Psoas muscle (tissue), 8 donors: ENCODE measurements around the gene GRHL3. TPM values are rescaled to one million over a fixed set of nuclear protein-coding genes. Genes with fewer than 3 reads are reported as not detected.

Experiments used
- ATAC-seq, 4 donors: fragments of 200-7000 bp; cut with Tn5 transposase; one replicate each; pipeline ENCODE4 v1.9.1; 2020; ENCODE audit warnings: moderate library complexity in 3 of 4, mild to moderate bottlenecking in 2 of 4
- DNase-seq, 2 donors: peaks; one replicate each; pipeline ENCODE4 v3.0.0-alpha.2; 2020
- H3K27ac ChIP-seq: fragments of 200-600 bp; one replicate; pipeline ENCODE4 v1.8.0; 2022
- H3K27me3 ChIP-seq, 3 donors: fragments of 200-600 bp in 1 of 3; one replicate each; pipeline versions ENCODE4 v1.6.1 to v1.8.0; 2013 to 2022; ENCODE audit warnings: low read length in 2 of 3, mild to moderate bottlenecking in 2 of 3, moderate library complexity in 1 of 3; ENCODE audit not compliant: insufficient read depth in 3 of 3
- H3K36me3 ChIP-seq, 2 donors: fragments of 200-600 bp in 1 of 2; one replicate each; pipeline versions ENCODE4 v1.6.1 to v1.8.0; 2013 to 2022; ENCODE audit warnings: low read depth in 1 of 2, mild to moderate bottlenecking in 1 of 2, moderate library complexity in 1 of 2; ENCODE audit not compliant: insufficient read depth in 1 of 2
- H3K4me1 ChIP-seq: fragments of 200-600 bp; one replicate; pipeline ENCODE4 v1.8.0; 2022
- H3K4me3 ChIP-seq: fragments of 200-600 bp; one replicate; pipeline ENCODE4 v1.8.0; 2022; ENCODE audit warnings: mild to moderate bottlenecking
- H3K9me3 ChIP-seq: fragments of 200-600 bp; one replicate; pipeline ENCODE4 v1.8.0; 2022
- WGBS, 3 donors: extraction: QIAGEN DNeasy Blood & Tissue Kit; methylation state at CpG; one replicate each; pipeline versions ENCODE4 v1.1.6 to v1.1.7; 2013; 5-methylcytosine and 5-hydroxymethylcytosine counted together
- intact Hi-C, 2 donors: fragments of 100-400 bp; cut with DNase I; formaldehyde crosslinking; loops; one replicate each; pipeline versions ENCODE4 v1.11.0 to v1.14.2; 2022
- polyA plus RNA-seq, 3 donors: library from polyadenylated mRNA; stranded (reverse); fragments of 200-250 nt; gene quantifications; one replicate each; pipeline ENCODE4 v1.2.3, GENCODE V29; 2013
- total RNA-seq, 4 donors: library from RNA; stranded (reverse); fragmentation: NEBNext Ultra II Directional in 2 of 4; extraction: Animal tissue kit (Norgen Biotek cat#: 25700) in 2 of 4; gene quantifications; one replicate each; pipeline versions ENCODE4 v1.2.1 to v1.2.4, GENCODE V29; 2021 to 2023
- TF ChIP-seq, protein P1 (sequence below): fragments of 200-600 bp; IDR thresholded peaks from one replicate; pipeline ENCODE4 v1.8.0; 2022; ENCODE audit warnings: antibody characterized with exemption
- donor health status: healthy with polysubstance abuse.
- donor health status: DM: no; HTN: no; CAD: no; lungs with moderate emphysema.
- donor health status: Bipolar disorder and iron deficiency.
- donor health status: healthy.
- donor health status: DM: yes; HTN: yes; CAD: no.
- donor health status: DM: no; HTN: no; CAD: no.
- donor health status: DM: no; HTN: no; CAD: no.
- donor health status: DM: yes; HTN: yes; CAD: no.

Gene GRHL3
- total and polyA plus RNA-seq, 7 donors = 0.08 to 0.30 TPM; not detected in 5

DNA sequence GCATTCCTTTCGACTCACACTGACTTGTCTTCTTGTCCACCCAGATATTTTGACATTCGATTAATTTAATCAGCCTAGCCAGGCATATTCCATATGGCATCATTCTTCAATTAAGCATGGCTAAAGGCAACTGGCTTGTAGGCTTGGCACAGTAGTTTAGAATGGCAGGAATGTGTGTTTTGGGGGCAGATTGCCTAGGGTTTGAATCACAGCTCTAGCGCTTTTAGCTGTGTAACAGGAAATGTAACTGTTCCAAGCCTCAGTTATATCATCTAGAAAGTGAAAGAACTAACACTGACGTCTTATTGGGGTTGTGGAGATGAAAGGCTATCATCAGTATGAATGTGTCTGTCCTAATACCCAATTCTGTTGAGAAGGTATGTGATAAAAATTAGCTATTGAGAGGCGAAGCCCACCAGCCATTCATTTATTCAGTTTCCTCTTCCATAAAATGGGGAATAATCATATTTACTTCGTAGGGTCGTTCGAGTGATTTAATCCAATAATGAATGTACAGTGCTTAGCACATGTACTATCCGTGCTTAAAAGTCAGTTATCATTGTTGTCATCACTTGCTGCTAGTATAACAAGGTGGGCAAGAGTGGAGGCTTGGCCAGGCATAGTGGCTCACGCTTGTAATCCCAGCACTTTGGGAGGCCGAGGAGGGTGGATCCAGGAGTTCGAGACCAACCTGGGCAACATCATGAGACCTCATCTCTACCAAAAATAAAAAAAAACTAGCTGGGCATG is 41.6 kb upstream of the GRHL3 start:
- no peak overlapping the region for H3K27ac ChIP-seq
- H3K27me3 ChIP-seq = peaks cover 0 to 26% (median 0%) of the 10 kb centered on the region in 3 donors
- 40 to 47% (median 43%) methylated on average over 12 of the region's 12 CpGs for WGBS, 3 donors
- no peaks in the 10 kb centered on the region for H3K36me3 ChIP-seq
- TF ChIP-seq, protein P1, sequence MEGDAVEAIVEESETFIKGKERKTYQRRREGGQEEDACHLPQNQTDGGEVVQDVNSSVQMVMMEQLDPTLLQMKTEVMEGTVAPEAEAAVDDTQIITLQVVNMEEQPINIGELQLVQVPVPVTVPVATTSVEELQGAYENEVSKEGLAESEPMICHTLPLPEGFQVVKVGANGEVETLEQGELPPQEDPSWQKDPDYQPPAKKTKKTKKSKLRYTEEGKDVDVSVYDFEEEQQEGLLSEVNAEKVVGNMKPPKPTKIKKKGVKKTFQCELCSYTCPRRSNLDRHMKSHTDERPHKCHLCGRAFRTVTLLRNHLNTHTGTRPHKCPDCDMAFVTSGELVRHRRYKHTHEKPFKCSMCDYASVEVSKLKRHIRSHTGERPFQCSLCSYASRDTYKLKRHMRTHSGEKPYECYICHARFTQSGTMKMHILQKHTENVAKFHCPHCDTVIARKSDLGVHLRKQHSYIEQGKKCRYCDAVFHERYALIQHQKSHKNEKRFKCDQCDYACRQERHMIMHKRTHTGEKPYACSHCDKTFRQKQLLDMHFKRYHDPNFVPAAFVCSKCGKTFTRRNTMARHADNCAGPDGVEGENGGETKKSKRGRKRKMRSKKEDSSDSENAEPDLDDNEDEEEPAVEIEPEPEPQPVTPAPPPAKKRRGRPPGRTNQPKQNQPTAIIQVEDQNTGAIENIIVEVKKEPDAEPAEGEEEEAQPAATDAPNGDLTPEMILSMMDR = no peak
- intact Hi-C loops = no loop called here
- no peaks in the 10 kb centered on the region for H3K9me3 ChIP-seq
- no peaks in the 10 kb centered on the region for H3K4me1 ChIP-seq
- ATAC-seq (no peak), DNase-seq (no peak)
- no peak overlapping the region for H3K4me3 ChIP-seq

DNA sequence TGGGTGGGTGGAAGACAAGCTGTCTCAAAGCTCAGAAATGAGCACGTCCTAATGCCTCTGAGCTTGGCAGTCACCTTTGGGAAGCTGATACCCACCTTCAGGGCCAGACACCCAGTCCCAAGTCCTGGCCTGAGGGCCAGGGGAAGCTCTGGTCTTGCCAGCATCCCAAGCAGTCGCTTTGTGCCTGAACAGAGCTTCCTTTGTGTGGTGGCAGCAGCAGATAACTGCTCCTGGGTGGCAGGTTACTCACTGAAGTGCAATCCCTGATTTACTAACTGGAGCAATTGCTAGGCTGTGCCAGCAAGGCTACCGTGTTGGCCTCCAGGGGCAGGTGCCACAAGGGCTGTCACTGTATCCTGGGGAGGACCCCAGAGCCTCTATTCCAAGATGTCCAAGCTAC is 40.4 kb upstream of the GRHL3 start:
- Histone ChIP-seq H3K27me3 (peaks cover 0 to 20% (median 0%) of the 10 kb centered on the region in 3 donors), H3K27ac (no peak overlapping the region), H3K36me3 (no peaks in the 10 kb centered on the region), H3K4me3 (no peak overlapping the region), H3K4me1 (no peaks in the 10 kb centered on the region), H3K9me3 (no peaks in the 10 kb centered on the region)
- TF ChIP-seq, protein P1 = no peak
- 22 to 44% (median 27%) methylated on average over 3 of the region's 3 CpGs for WGBS, 3 donors
- DNase-seq (no peak), ATAC-seq (no peak)
- intact Hi-C loops = no loop called here

DNA sequence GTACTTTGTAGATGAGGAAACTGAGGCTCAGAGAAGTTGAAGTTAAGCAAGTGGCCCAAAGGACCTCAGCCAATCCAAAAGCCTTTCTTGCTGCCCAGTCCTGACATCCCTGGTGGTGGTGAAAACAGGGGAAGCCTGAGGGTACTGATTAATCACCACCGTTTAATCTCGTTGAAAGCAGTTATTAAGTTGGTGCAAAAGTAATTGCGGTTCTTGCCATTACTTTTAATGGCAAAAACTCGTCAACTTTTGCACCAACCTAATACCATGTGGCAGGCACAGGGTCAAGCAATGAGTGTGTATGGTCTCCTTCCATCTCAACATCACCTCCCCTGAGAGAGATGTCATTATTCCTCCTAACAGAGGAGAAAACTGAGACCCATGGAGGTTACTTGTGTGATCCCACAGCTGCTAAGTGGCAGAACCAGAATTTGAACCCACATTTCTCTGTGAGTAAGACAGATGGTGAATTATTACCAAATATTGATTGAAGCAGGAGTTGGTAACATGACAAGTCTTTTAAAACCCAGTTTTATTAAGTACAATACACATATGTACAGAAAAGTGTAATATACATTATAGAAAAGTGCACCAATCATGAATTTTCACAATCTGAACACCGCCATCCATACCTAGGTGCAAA is 39.4 kb upstream of the GRHL3 start:
- intact Hi-C loops = no loop called here
- Histone ChIP-seq H3K36me3 (no peaks in the 10 kb centered on the region), H3K27me3 (peaks cover 0 to 17% (median 0%) of the 10 kb centered on the region in 3 donors), H3K4me3 (no peak overlapping the region), H3K4me1 (no peaks in the 10 kb centered on the region), H3K27ac (no peak overlapping the region), H3K9me3 (no peaks in the 10 kb centered on the region)
- TF ChIP-seq, protein P1 = no peak
- no peak for DNase-seq
- WGBS, 3 donors = 69 to 75% (median 70%) methylated on average over 5 of the region's 5 CpGs
- ATAC-seq = no peak

DNA sequence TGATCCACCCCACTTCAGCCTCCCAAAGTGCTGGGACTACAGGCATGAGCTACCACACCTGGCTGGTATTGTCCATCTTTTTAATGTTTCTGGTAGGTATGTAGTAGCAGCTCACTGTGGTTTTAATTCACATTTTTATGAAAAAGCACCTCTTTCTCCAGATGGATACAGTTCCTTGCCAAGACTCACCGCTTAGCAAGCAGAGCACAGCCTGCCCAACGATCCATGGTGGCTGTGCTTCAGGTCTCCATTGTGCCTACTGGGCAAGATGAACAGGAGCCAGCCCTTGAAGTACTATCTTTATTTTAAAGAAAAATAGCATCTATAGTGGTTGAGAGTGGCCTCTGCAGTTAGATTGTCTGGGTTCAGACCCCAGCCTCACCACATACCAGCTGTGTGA is 37.6 kb upstream of the GRHL3 start:
- intact Hi-C loops = no loop called here
- H3K9me3 ChIP-seq = no peaks in the 10 kb centered on the region
- peaks cover 0 to 9% (median 0%) of the 10 kb centered on the region in 3 donors for H3K27me3 ChIP-seq
- no peak for DNase-seq
- 67 to 73% (median 68%) methylated on average over 2 of the region's 2 CpGs for WGBS, 3 donors
- no peak for ATAC-seq
- no peaks in the 10 kb centered on the region for H3K4me1 ChIP-seq
- TF ChIP-seq, protein P1 = no peak
- no peak overlapping the region for H3K4me3 ChIP-seq
- H3K36me3 ChIP-seq = no peaks in the 10 kb centered on the region
- no peak overlapping the region for H3K27ac ChIP-seq
